HepG2 (cell line): ENCODE results near the gene SEMA3F. TPM values are rescaled to one million over a fixed set of nuclear protein-coding genes. Genes with fewer than 3 reads are reported as not detected.

Source experiments
- ARID4A ChIP-seq: sonication (generic); formaldehyde crosslinking; IDR thresholded peaks from 2 replicates; pipeline ENCODE4 v1.5.0; 2020; ENCODE audit warnings: mild to moderate bottlenecking, missing genetic modification reagents, borderline replicate concordance
- EEA1 ChIP-seq: sonication (generic); formaldehyde crosslinking; IDR thresholded peaks from 2 replicates; pipeline ENCODE4 v1.5.1; 2020; ENCODE audit warnings: mild to moderate bottlenecking, missing genetic modification reagents, borderline replicate concordance
- ELF1 ChIP-seq: sonication (generic); formaldehyde crosslinking; IDR thresholded peaks from 2 replicates; pipeline ENCODE4 v1.4.0; 2020; ENCODE audit warnings: missing genetic modification reagents
- FOXO1 ChIP-seq: sonication (generic); formaldehyde crosslinking; IDR thresholded peaks from 2 replicates; pipeline ENCODE4 v1.4.0; 2020; ENCODE audit warnings: missing genetic modification reagents
- JARID2 ChIP-seq: sonication (generic); formaldehyde crosslinking; IDR thresholded peaks from 2 replicates; pipeline ENCODE4 v1.8.1; 2023; ENCODE audit warnings: missing genetic modification reagents, inconsistent platforms; ENCODE audit not compliant: insufficient replicate concordance
- MIER3 ChIP-seq: IDR thresholded peaks from 2 replicates; pipeline ENCODE4 v1.6.1; 2016; ENCODE audit warnings: missing compliant biosample characterization, borderline replicate concordance
- MLLT10 ChIP-seq: sonication (generic); formaldehyde crosslinking; IDR thresholded peaks from 2 replicates; pipeline ENCODE4 v1.4.0; 2020; ENCODE audit warnings: missing genetic modification reagents
- MTF2 ChIP-seq: sonication (generic); formaldehyde crosslinking; IDR thresholded peaks from 2 replicates; pipeline ENCODE4 v1.5.0; 2020; ENCODE audit warnings: missing genetic modification reagents, borderline replicate concordance
- NR2F6 ChIP-seq, 2 experiments: IDR thresholded peaks; 2 replicates each; pipeline ENCODE4 v1.6.1; 2016; ENCODE audit warnings: antibody characterized with exemption in 1 of 2, mild to moderate bottlenecking in 1 of 2
- TRIM22 ChIP-seq: fragments of 450-650 bp; IDR thresholded peaks from 2 replicates; pipeline ENCODE4 v1.6.1; 2017
- U2AF1 ChIP-seq: fragments of 200-400 bp; formaldehyde crosslinking; optimal IDR thresholded peaks from 2 replicates; pipeline ENCODE3; 2017; ENCODE audit warnings: mild to moderate bottlenecking, low read depth, low read length
- ZFP62 ChIP-seq: sonication (generic); formaldehyde crosslinking; IDR thresholded peaks from 2 replicates; pipeline ENCODE4 v1.4.0; 2020; ENCODE audit warnings: missing genetic modification reagents
- ZFP82 ChIP-seq: sonication (generic); formaldehyde crosslinking; IDR thresholded peaks from 2 replicates; pipeline ENCODE4 v1.5.1; 2020; ENCODE audit warnings: mild to moderate bottlenecking, missing genetic modification reagents, borderline replicate concordance
- ZNF121 ChIP-seq: sonication (generic); formaldehyde crosslinking; IDR thresholded peaks from 2 replicates; pipeline ENCODE4 v1.5.0; 2020; ENCODE audit warnings: mild to moderate bottlenecking, missing genetic modification reagents
- ZNF17 ChIP-seq: sonication (generic); formaldehyde crosslinking; IDR thresholded peaks from 2 replicates; pipeline ENCODE4 v1.5.0; 2020; ENCODE audit warnings: mild to moderate bottlenecking, missing genetic modification reagents
- ZNF329 ChIP-seq: sonication (generic); formaldehyde crosslinking; IDR thresholded peaks from 2 replicates; pipeline ENCODE4 v1.9.0; 2021; ENCODE audit warnings: low read depth, mild to moderate bottlenecking, missing genetic modification reagents
- ZNF350 ChIP-seq: sonication (generic); formaldehyde crosslinking; IDR thresholded peaks from 2 replicates; pipeline ENCODE4 v1.4.0; 2020; ENCODE audit warnings: mild to moderate bottlenecking, low read depth, missing genetic modification reagents, borderline replicate concordance
- ZNF354B ChIP-seq: sonication (generic); formaldehyde crosslinking; IDR thresholded peaks from 2 replicates; pipeline ENCODE4 v1.8.0; 2022; ENCODE audit warnings: mild to moderate bottlenecking, missing genetic modification reagents
- ZNF557 ChIP-seq: sonication (generic); formaldehyde crosslinking; IDR thresholded peaks from 2 replicates; pipeline ENCODE4 v1.4.0; 2020; ENCODE audit warnings: missing genetic modification reagents
- ZNF709 ChIP-seq: sonication (generic); formaldehyde crosslinking; IDR thresholded peaks from 2 replicates; pipeline ENCODE4 v1.5.0; 2020; ENCODE audit warnings: mild to moderate bottlenecking, missing genetic modification reagents
- ZNF713 ChIP-seq: sonication (generic); formaldehyde crosslinking; IDR thresholded peaks from 2 replicates; pipeline ENCODE4 v1.4.0; 2020; ENCODE audit warnings: mild to moderate bottlenecking, missing genetic modification reagents
- polyA plus RNA-seq, 8 experiments: library from polyadenylated mRNA; depleted of rRNA in 3 of 8; stranded (reverse) in 7 of 8; unstranded in 1 of 8; fragments of >200 nt; fragmentation: Illumina TruSeq in 4 of 8; extraction: Trizol in 4 of 8; gene quantifications; 2 replicates each; pipeline versions ENCODE4 v1.2.1 to v1.2.3, GENCODE V29; 2011 to 2016; ENCODE audit warnings: low read depth in 4 of 8, missing spikeins in 1 of 8, mixed read lengths in 1 of 8; ENCODE audit not compliant: insufficient read depth in 1 of 8
- total RNA-seq, 5 experiments: library from RNA; depleted of rRNA; stranded (reverse); fragments of >200 nt; fragmentation: Illumina TruSeq; extraction: Trizol; gene quantifications; 2 replicates each; pipeline ENCODE4 v1.2.3, GENCODE V29; 2016; ENCODE audit warnings: low read depth in 1 of 5
- TF ChIP-seq, protein P1 (sequence below): sonication (generic); formaldehyde crosslinking; IDR thresholded peaks from 2 replicates; pipeline ENCODE4 v1.5.0; 2020; ENCODE audit warnings: mild to moderate bottlenecking, low read depth, missing genetic modification reagents, borderline replicate concordance
- TF ChIP-seq, protein P2 (sequence below): sonication (generic); formaldehyde crosslinking; IDR thresholded peaks from 2 replicates; pipeline ENCODE4 v1.9.0; 2022; ENCODE audit warnings: low read depth, missing genetic modification reagents

Gene SEMA3F
- total and polyA plus RNA-seq, 2 of the 13 experiments (the other 11 are each of a cell fraction or from before 2014, with no cell fraction given) = 7.6 to 17.2 TPM

DNA sequence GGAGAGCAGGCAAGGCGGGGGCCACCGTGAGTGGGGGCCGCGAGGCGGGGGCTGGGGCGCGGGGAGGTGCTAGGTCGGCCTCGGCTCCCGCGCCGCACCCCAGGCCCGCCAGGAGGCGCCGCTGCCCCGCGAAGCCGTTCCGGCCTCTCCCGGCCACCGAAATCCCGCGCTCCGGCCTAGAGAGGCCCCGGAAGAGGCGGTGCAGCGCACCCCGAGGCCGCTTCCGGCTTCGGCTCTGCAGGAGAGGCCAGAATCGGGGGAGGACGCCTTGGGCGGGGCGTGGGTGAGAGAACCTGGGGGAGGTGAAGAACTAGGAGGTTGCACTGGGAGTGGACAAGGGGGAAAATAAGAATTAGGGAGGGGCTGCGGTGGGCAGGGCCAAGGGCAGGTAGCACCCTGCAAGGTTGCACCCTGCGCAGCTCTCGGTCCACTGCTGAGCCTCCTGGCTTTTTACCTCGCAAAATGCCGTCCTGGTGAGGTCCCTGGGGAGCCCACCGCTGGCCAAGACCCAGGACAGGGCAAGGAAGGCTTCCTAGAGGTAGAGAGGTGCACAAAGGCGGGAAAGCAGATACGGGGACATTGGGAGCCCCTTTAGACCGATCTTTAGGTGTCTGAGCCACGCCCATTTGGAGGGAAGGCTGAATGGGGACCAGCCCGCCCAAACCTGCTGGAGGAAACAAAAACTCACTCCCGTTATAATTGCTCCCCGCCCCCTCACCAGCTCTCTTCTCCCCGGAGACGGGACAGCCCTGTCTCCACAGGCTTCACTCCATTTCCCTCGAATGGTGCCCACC is 72.5 kb downstream of the SEMA3F start (continued):
- peak; percentile 89 for TF ChIP-seq ARID4A
- TF ChIP-seq ZNF329 (CRISPR knock-in tag) = 0 out of 2 replicates have a peak, but pooled peaks have one; percentile 65
- 0 out of 2 replicates have a peak, but pooled peaks have one; percentile 40 for TF ChIP-seq ZNF557 (CRISPR knock-in tag)
- 0 out of 2 replicates have a peak, but pooled peaks have one; percentile 22 for TF ChIP-seq ZFP82
- TF ChIP-seq NR2F6 (IDR thresholded peaks at IDR 0.05) = no peak
- TF ChIP-seq NR2F6 (CRISPR knock-in tag; IDR thresholded peaks at IDR 0.05) = peak; percentile 47
- no peak for TF ChIP-seq MLLT10 (CRISPR knock-in tag)
- TF ChIP-seq, protein P1, sequence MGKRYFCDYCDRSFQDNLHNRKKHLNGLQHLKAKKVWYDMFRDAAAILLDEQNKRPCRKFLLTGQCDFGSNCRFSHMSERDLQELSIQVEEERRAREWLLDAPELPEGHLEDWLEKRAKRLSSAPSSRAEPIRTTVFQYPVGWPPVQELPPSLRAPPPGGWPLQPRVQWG (CRISPR knock-in tag) = no peak
- peak; percentile 97 for TF ChIP-seq ELF1 (CRISPR knock-in tag)
- TF ChIP-seq ZNF709 (CRISPR knock-in tag) = no peak
- 0 out of 2 replicates have a peak, but pooled peaks have one; percentile 45 for TF ChIP-seq MTF2 (CRISPR knock-in tag)
- TF ChIP-seq MIER3 (CRISPR knock-in tag) = no peak
- TF ChIP-seq ZNF121 = no peak
- TF ChIP-seq JARID2 (CRISPR knock-in tag) = no peak
- no peak for TF ChIP-seq ZNF354B
- no peak for TF ChIP-seq ZFP62 (CRISPR knock-in tag)
- TF ChIP-seq ZNF713 = no peak
- no peak; the same call in 1 of the 2 replicates for TF ChIP-seq FOXO1 (CRISPR knock-in tag)
- TF ChIP-seq, protein P2, sequence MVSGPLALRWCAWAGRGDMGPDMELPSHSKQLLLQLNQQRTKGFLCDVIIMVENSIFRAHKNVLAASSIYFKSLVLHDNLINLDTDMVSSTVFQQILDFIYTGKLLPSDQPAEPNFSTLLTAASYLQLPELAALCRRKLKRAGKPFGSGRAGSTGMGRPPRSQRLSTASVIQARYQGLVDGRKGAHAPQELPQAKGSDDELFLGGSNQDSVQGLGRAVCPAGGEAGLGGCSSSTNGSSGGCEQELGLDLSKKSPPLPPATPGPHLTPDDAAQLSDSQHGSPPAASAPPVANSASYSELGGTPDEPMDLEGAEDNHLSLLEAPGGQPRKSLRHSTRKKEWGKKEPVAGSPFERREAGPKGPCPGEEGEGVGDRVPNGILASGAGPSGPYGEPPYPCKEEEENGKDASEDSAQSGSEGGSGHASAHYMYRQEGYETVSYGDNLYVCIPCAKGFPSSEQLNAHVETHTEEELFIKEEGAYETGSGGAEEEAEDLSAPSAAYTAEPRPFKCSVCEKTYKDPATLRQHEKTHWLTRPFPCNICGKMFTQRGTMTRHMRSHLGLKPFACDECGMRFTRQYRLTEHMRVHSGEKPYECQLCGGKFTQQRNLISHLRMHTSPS (CRISPR knock-in tag) = peak; percentile 33; the same call in 1 of the 2 replicates
- TF ChIP-seq ZNF350 = no peak; the same call in 1 of the 2 replicates
- TF ChIP-seq TRIM22 = no peak
- no peak for TF ChIP-seq EEA1
- no peak for TF ChIP-seq U2AF1
- no peak for TF ChIP-seq ZNF17 (CRISPR knock-in tag)
